Neuronal stem cell (in vitro differentiated cells): Measurements from ENCODE around the gene SUPT6H.
A peak's percentile ranks its signal among the peaks of the same experiment; 100 is the strongest.

ENCODE experiments used
- DNase-seq: peaks from one replicate; pipeline ENCODE4 v3.0.0-alpha.2; 2013; ENCODE audit warnings: low spot score
- H2AFZ ChIP-seq: one replicate; pipeline ENCODE4 v1.6.1; 2013; ENCODE audit warnings: mild to moderate bottlenecking, low read length, inconsistent platforms
- H2AK5ac ChIP-seq: 2 replicates; pipeline ENCODE4 v1.6.1; 2013; ENCODE audit warnings: low read depth, mild to moderate bottlenecking, inconsistent platforms, low read length, moderate library complexity, mixed read lengths
- H2BK120ac ChIP-seq: 2 replicates; pipeline ENCODE4 v1.6.1; 2013; ENCODE audit warnings: low read depth, mild to moderate bottlenecking, inconsistent platforms, low read length, moderate library complexity, mixed read lengths
- H2BK12ac ChIP-seq: one replicate; pipeline ENCODE4 v1.6.1; 2013; ENCODE audit warnings: low read length, inconsistent platforms
- H2BK15ac ChIP-seq: 2 replicates; pipeline ENCODE4 v1.6.1; 2013; ENCODE audit warnings: mild to moderate bottlenecking, low read length, inconsistent platforms, mixed read lengths
- H2BK5ac ChIP-seq: one replicate; pipeline ENCODE4 v1.6.1; 2013; ENCODE audit warnings: inconsistent platforms, mild to moderate bottlenecking, low read length, moderate library complexity
- H3K14ac ChIP-seq: one replicate; pipeline ENCODE4 v1.6.1; 2013; ENCODE audit warnings: low read length, inconsistent platforms
- H3K18ac ChIP-seq: 2 replicates; pipeline ENCODE4 v1.6.1; 2013; ENCODE audit warnings: low read length, inconsistent platforms
- H3K23ac ChIP-seq: 2 replicates; pipeline ENCODE4 v1.6.1; 2013; ENCODE audit warnings: low read depth, mild to moderate bottlenecking, mixed read lengths, low read length, inconsistent platforms; ENCODE audit not compliant: poor library complexity
- H3K27ac ChIP-seq: replicated peaks from 3 replicates; pipeline ENCODE4 v1.5.1; 2013; ENCODE audit warnings: low read length, inconsistent platforms
- H3K27me3 ChIP-seq, 3 experiments: 2 replicates each; pipeline ENCODE4 v1.6.1; 2013; ENCODE audit warnings: low read length in 3 of 3, mild to moderate bottlenecking in 2 of 3, inconsistent platforms in 1 of 3, low read depth in 1 of 3, mixed read lengths in 1 of 3, moderate library complexity in 1 of 3; ENCODE audit not compliant: control insufficient read depth in 3 of 3, insufficient read depth in 3 of 3
- H3K36me3 ChIP-seq, 2 donors: replicated peaks in 1 of 2; 2 replicates each; pipeline ENCODE4 v1.6.1; 2013; ENCODE audit warnings: low read length in 2 of 2; ENCODE audit not compliant: control insufficient read depth in 2 of 2, insufficient read depth in 2 of 2
- H3K4ac ChIP-seq: 2 replicates; pipeline ENCODE4 v1.6.1; 2013; ENCODE audit warnings: inconsistent platforms, mild to moderate bottlenecking, low read length, moderate library complexity
- H3K4me1 ChIP-seq, 2 donors: 1 replicate in 1 of 2; 2 replicates in 1 of 2; pipeline ENCODE4 v1.6.1; 2013; ENCODE audit warnings: low read length in 2 of 2, low read depth in 1 of 2; ENCODE audit not compliant: control insufficient read depth in 2 of 2, insufficient read depth in 1 of 2
- H3K4me2 ChIP-seq: one replicate; pipeline ENCODE4 v1.6.1; 2013; ENCODE audit warnings: mild to moderate bottlenecking, low read length, inconsistent platforms; ENCODE audit not compliant: insufficient read depth, poor library complexity, severe bottlenecking
- H3K4me3 ChIP-seq, 2 donors: 2 replicates each; pipeline ENCODE4 v1.5.1; 2013; ENCODE audit warnings: low read length in 2 of 2, mild to moderate bottlenecking in 2 of 2, inconsistent platforms in 1 of 2, moderate library complexity in 1 of 2
- H3K79me1 ChIP-seq: one replicate; pipeline ENCODE4 v1.6.1; 2013; ENCODE audit warnings: low read depth, mild to moderate bottlenecking, inconsistent platforms, low read length, moderate library complexity
- H3K9ac ChIP-seq: one replicate; pipeline ENCODE4 v1.6.1; 2013; ENCODE audit warnings: mild to moderate bottlenecking, low read depth, low read length, inconsistent platforms; ENCODE audit not compliant: poor library complexity
- H3K9me3 ChIP-seq, 2 donors: replicated peaks in 1 of 2; 2 replicates each; pipeline versions ENCODE3 to v1.6.1; 2013; ENCODE audit warnings: low read length in 2 of 2, mild to moderate bottlenecking in 2 of 2, inconsistent platforms in 1 of 2, low read depth in 1 of 2, mixed read lengths in 1 of 2, moderate library complexity in 1 of 2; ENCODE audit not compliant: control insufficient read depth in 2 of 2, insufficient read depth in 1 of 2
- H4K8ac ChIP-seq: one replicate; pipeline ENCODE4 v1.6.1; 2013; ENCODE audit warnings: low read depth, mild to moderate bottlenecking, inconsistent platforms, low read length, moderate library complexity
- H4K91ac ChIP-seq: one replicate; pipeline ENCODE4 v1.6.1; 2013; ENCODE audit warnings: low read length, low read depth, mild to moderate bottlenecking, inconsistent platforms; ENCODE audit not compliant: poor library complexity
- WGBS, 2 donors: extraction: QIAGEN DNeasy Blood & Tissue Kit; methylation state at CpG; one replicate each; pipeline ENCODE4 v1.1.7; 2013; ENCODE audit warnings: missing lambda C conversion rate in 2 of 2, mixed read lengths in 1 of 2; ENCODE audit not compliant: insufficient read length in 2 of 2, insufficient replicate concordance in 1 of 2; ENCODE audit errors: extremely low coverage in 2 of 2; 5-methylcytosine and 5-hydroxymethylcytosine counted together

The SUPT6H gene

GRCh38 chr17:28741358-28742349, 79.6 kb downstream of the SUPT6H start:
- WGBS, 2 donors: no CpG with 5 or more reads among the region's 19 CpGs
- DNase-seq: no peak
- no peak overlapping the region for H3K27ac ChIP-seq

GRCh38 chr17:28743243-28744103, 81.5 kb downstream of the SUPT6H start, which contains the start of gene TRAF4:
Gene TRAF4, plus strand, starts transcription at chr17:28744011. Its CDS starts 102 bp downstream, at chr17:28744113.
- Histone ChIP-seq H2BK15ac (peak within 1 kb of the TSS; percentile 99), H3K27me3 (no peaks in the 10 kb centered on the region), H2BK5ac (peak within 1 kb of the TSS; percentile 100), H3K36me3 (peaks cover 28 to 64% of the 10 kb centered on the region in 2 donors), H2BK120ac (peak within 1 kb of the TSS; percentile 100), H3K27ac (peak within 1 kb of the TSS; percentile 100), H4K91ac (peak within 1 kb of the TSS; percentile 100), H3K4me1 (peaks cover 19 to 23% of the 10 kb centered on the region in 2 donors), H2AFZ (peak within 1 kb of the TSS; percentile 87), H3K4me3 (peak within 1 kb of the TSS; percentile 74 to 98), H3K23ac (peak within 1 kb of the TSS; percentile 98), H3K9ac (peak within 1 kb of the TSS; percentile 99), H3K14ac (peak within 1 kb of the TSS; percentile 97), H3K4me2 (peak within 1 kb of the TSS; percentile 96), H4K8ac (peak within 1 kb of the TSS; percentile 89), H2BK12ac (peak within 1 kb of the TSS; percentile 93), H3K18ac (peak within 1 kb of the TSS; percentile 100), H3K79me1 (peaks cover 27% of the 10 kb centered on the region), H3K9me3 (peaks cover 0 to 9% of the 10 kb centered on the region in 2 donors), H2AK5ac (peak within 1 kb of the TSS; percentile 100), H3K4ac (peak within 1 kb of the TSS; percentile 94)
- WGBS, 2 donors: no CpG with 5 or more reads among the region's 70 CpGs
- peak; percentile 85 for DNase-seq

More at GRCh38 chr17:28741358-28742349, 79.6 kb downstream of the SUPT6H start:
- H2BK5ac ChIP-seq: peak overlapping the region; percentile 14
- H4K8ac ChIP-seq: no peak overlapping the region
- peaks cover 13 to 59% of the 10 kb centered on the region in 2 donors for H3K36me3 ChIP-seq
- no peak overlapping the region for H3K4me3 ChIP-seq
- no peak overlapping the region for H2BK12ac ChIP-seq
- peaks cover 14% of the 10 kb centered on the region for H3K79me1 ChIP-seq
- peaks cover 3 to 9% of the 10 kb centered on the region in 2 donors for H3K9me3 ChIP-seq
- no peak overlapping the region for H3K14ac ChIP-seq
- no peak overlapping the region for H2BK15ac ChIP-seq
- no peak overlapping the region for H2BK120ac ChIP-seq
- H3K27me3 ChIP-seq: no peaks in the 10 kb centered on the region
- peak overlapping the region; percentile 45 for H3K23ac ChIP-seq
- H2AFZ ChIP-seq: no peak overlapping the region
- peak overlapping the region; percentile 28 for H2AK5ac ChIP-seq
- no peak overlapping the region for H3K18ac ChIP-seq
- peaks cover 11 to 15% of the 10 kb centered on the region in 2 donors for H3K4me1 ChIP-seq
- no peak overlapping the region for H3K4ac ChIP-seq
- no peak overlapping the region for H3K9ac ChIP-seq
- H3K4me2 ChIP-seq: no peak overlapping the region
- no peak overlapping the region for H4K91ac ChIP-seq

DNA sequence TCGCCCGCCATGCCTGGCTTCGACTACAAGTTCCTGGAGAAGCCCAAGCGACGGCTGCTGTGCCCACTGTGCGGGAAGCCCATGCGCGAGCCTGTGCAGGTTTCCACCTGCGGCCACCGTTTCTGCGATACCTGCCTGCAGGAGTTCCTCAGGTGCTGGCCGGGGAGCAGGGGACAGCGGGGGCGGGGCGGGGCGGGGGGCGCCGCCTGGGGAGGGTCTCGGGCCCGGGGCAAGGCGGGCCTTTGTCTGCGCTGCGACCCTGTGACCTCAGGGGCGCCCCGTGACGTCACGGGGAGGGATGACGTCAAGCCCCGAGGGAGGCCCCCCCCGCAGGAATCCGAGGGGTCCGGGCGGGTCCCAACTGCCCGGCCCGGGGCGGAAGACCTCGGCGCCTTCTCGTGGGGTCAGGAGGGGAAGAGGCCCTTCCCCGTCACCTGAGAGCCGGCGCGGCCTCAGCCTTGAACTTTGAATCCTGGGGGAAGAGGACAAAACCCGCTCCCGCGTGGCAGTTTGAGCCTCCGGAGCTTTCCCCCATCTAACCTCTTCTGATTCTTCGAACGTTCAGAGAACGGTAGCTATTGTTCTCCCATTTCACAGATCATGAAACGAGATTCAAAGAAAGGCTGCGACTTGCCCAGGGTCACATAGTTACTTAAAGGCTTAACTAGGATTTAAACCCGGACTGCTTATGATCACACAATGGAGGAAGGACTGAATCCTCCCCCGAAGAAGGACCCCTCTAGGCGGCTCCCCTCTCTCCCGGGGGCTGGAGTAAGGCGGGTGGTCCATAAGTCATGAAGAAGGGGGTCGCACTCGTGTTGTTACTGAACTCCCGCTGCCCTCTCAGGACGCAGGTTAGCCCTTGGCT, 82.3 kb downstream of the SUPT6H start:
- DNase-seq: peak; percentile 83
- Histone ChIP-seq H3K23ac (peak overlapping the region; percentile 98), H3K9ac (peak overlapping the region; percentile 99), H3K79me1 (peaks cover 27% of the 10 kb centered on the region), H2BK120ac (peak overlapping the region; percentile 100), H2BK12ac (peak overlapping the region; percentile 93), H3K4me1 (peaks cover 19 to 23% of the 10 kb centered on the region in 2 donors), H3K14ac (peak overlapping the region; percentile 97), H3K4ac (peak overlapping the region; percentile 93), H3K4me2 (peak overlapping the region; percentile 73), H2BK15ac (peak overlapping the region; percentile 99), H2AK5ac (peak overlapping the region; percentile 100), H2AFZ (peak overlapping the region; percentile 51), H4K91ac (peak overlapping the region; percentile 100), H3K27ac (peak overlapping the region; percentile 100), H4K8ac (peak overlapping the region; percentile 89), H3K9me3 (peaks cover 0 to 9% of the 10 kb centered on the region in 2 donors), H3K4me3 (peak overlapping the region; percentile 74 to 98), H3K27me3 (no peaks in the 10 kb centered on the region), H2BK5ac (peak overlapping the region; percentile 100), H3K18ac (peak overlapping the region; percentile 100), H3K36me3 (peaks cover 34 to 64% of the 10 kb centered on the region in 2 donors)
- WGBS, 2 donors: no CpG with 5 or more reads among the region's 61 CpGs
